GM12874 (cell line): ENCODE results near the gene MAPRE2.

Experiments
- CTCF ChIP-seq: IDR thresholded peaks from 2 replicates; pipeline ENCODE4 v1.5.1; 2011; ENCODE audit warnings: low read depth, mild to moderate bottlenecking, control low read depth, low read length, moderate library complexity; ENCODE audit not compliant: insufficient read depth

Gene MAPRE2

GRCh38 chr18:35045121-35045520 lies 3.9 kb downstream of the MAPRE2 start:
- no peak for TF ChIP-seq CTCF

- no peak for TF ChIP-seq CTCF
Measured at GRCh38 chr18:35045806-35046205, 4.6 kb downstream of the MAPRE2 start.

- no peak for TF ChIP-seq CTCF
Measured at GRCh38 chr18:35047697-35048292, 6.6 kb downstream of the MAPRE2 start.

GRCh38 chr18:35049111-35050027 lies 8.2 kb downstream of the MAPRE2 start:
- no peak for TF ChIP-seq CTCF

GRCh38 chr18:35050028-35050546 lies 8.9 kb downstream of the MAPRE2 start:
- no peak for TF ChIP-seq CTCF

GRCh38 chr18:35050705-35051195 lies 9.5 kb downstream of the MAPRE2 start:
- TF ChIP-seq CTCF, result no peak

- no peak for TF ChIP-seq CTCF
Measured at GRCh38 chr18:35051641-35052377, 10.6 kb downstream of the MAPRE2 start.
